ENCODE results near the gene CREBRF. TPM values are rescaled to one million over a fixed set of nuclear protein-coding genes. Genes with fewer than 3 reads are reported as not detected.
"Not testable (repeated sequence)": the region's sequence is repeated elsewhere in the genome, so short reads cannot be mapped to it uniquely, and the experiment has no call there.

CREBRF gene
- total RNA-seq, 4 donors from 2014 or later = 33.7 to 67.6 (median 36.4) TPM

- ATAC-seq (ENCODE audit: low FRiP score) (no peak), DNase-seq (ENCODE audit: low spot score) (no peak)
- TF ChIP-seq CTCF (IDR thresholded peaks at IDR 0.05) = no peak
These were observed 20.0 kb upstream of the CREBRF start for GRCh38 chr5:173035904-173036707.

GRCh38 chr5:173039188-173039587 is 17.0 kb upstream of the CREBRF start:
- DNase-seq (ENCODE audit: low spot score) (no peak), ATAC-seq (ENCODE audit: low FRiP score) (no peak)
- no peak for TF ChIP-seq CTCF (IDR thresholded peaks at IDR 0.05)

- DNase-seq (ENCODE audit: low spot score) (no peak), ATAC-seq (ENCODE audit: low FRiP score) (no peak)
These were observed 16.2 kb upstream of the CREBRF start for GRCh38 chr5:173039964-173040363.

GRCh38 chr5:173041881-173042762 is 14.0 kb upstream of the CREBRF start:
- DNase-seq (ENCODE audit: low spot score) = no peak
- TF ChIP-seq CTCF (IDR thresholded peaks at IDR 0.05) = no peak
- no peak for ATAC-seq (ENCODE audit: low FRiP score)

More at GRCh38 chr5:173039964-173040363, 16.2 kb upstream of the CREBRF start:
- TF ChIP-seq CTCF (IDR thresholded peaks at IDR 0.05) = no peak

GRCh38 chr5:173042763-173043107 is 13.4 kb upstream of the CREBRF start:
- TF ChIP-seq CTCF (IDR thresholded peaks at IDR 0.05) = no peak
- ATAC-seq (ENCODE audit: low FRiP score) = no peak
- DNase-seq (ENCODE audit: low spot score) = no peak

GRCh38 chr5:173045474-173045873 is 10.7 kb upstream of the CREBRF start:
- no peak for DNase-seq (ENCODE audit: low spot score)
- no peak for TF ChIP-seq CTCF (IDR thresholded peaks at IDR 0.05)
- no peak for ATAC-seq (ENCODE audit: low FRiP score)

GRCh38 chr5:173047096-173047837 is 8.9 kb upstream of the CREBRF start:
- not testable (repeated sequence) for ATAC-seq (ENCODE audit: low FRiP score); DNase-seq (ENCODE audit: low spot score)
